Thyroid gland (tissue), 4 donors: ENCODE data around the gene VWA2. TPM values are rescaled to one million over a fixed set of nuclear protein-coding genes. Genes with fewer than 3 reads are reported as not detected.

Source experiments
- DNase-seq, 2 donors: peaks; one replicate each; pipeline ENCODE4 v3.0.0-alpha.2; 2019
- H3K27ac ChIP-seq, 3 donors: fragments of 200-600 bp; sonication (generic); 1 replicate in 2 of 3; 2 replicates in 1 of 3; pipeline ENCODE4 v1.5.1; 2016 to 2019; ENCODE audit warnings: mild to moderate bottlenecking in 1 of 3, moderate library complexity in 1 of 3
- H3K27me3 ChIP-seq: fragments of 200-600 bp; sonication (generic); one replicate; pipeline ENCODE4 v1.5.1; 2019
- H3K36me3 ChIP-seq, 2 donors: fragments of 200-600 bp; sonication (generic); one replicate each; pipeline ENCODE4 v1.5.1; 2016 to 2019
- H3K4me1 ChIP-seq, 2 donors: fragments of 200-600 bp; sonication (generic); one replicate each; pipeline ENCODE4 v1.5.1; 2017 to 2019
- H3K4me3 ChIP-seq, 3 donors: fragments of 200-600 bp; sonication (generic); replicated peaks in 1 of 3; 1 replicate in 2 of 3; 2 replicates in 1 of 3; pipeline ENCODE4 v1.5.1; 2016; ENCODE audit warnings: mild to moderate bottlenecking in 1 of 3
- H3K9me3 ChIP-seq: fragments of 200-600 bp; sonication (generic); one replicate; pipeline ENCODE4 v1.5.1; 2017
- CTCF ChIP-seq, 6 experiments: fragments of 200-600 bp in 3 of 6; fragments of 450-650 bp in 3 of 6; sonication (generic) in 3 of 6; IDR thresholded peaks; one replicate each; pipeline ENCODE4 v1.5.1; 2016 to 2019; ENCODE audit warnings: antibody characterized with exemption in 6 of 6, mild to moderate bottlenecking in 2 of 6, inconsistent platforms in 1 of 6, moderate library complexity in 1 of 6
- POLR2A ChIP-seq, 2 donors: fragments of 450-650 bp; IDR thresholded peaks; one replicate each; pipeline ENCODE4 v1.6.1; 2017; ENCODE audit warnings: antibody characterized with exemption in 2 of 2, mild to moderate bottlenecking in 2 of 2, moderate library complexity in 1 of 2
- WGBS, 2 donors: methylation state at CpG; one replicate each; pipeline ENCODE4 v1.1.5; 2017; 5-methylcytosine and 5-hydroxymethylcytosine counted together
- intact Hi-C: fragments of 100-400 bp; cut with DNase I; formaldehyde crosslinking; loops from one replicate; pipeline ENCODE4 v1.15.1; 2023
- total RNA-seq, 4 donors: library from RNA; depleted of rRNA; stranded (reverse); fragments of >200 nt; gene quantifications; one replicate each; pipeline ENCODE4 v1.2.3, GENCODE V29; 2016

The VWA2 gene
- total RNA-seq, 4 donors from 2014 or later = 0.13 to 0.22 TPM; not detected in 2

GRCh38 chr10:114327537-114328440 lies 88.7 kb downstream of the VWA2 start:
- Histone ChIP-seq H3K9me3 (no peaks in the 10 kb centered on the region), H3K27ac (peak overlapping the region in 1 of 3 donors; percentile 75), H3K36me3 (peaks cover 3 to 15% of the 10 kb centered on the region in 2 donors), H3K4me1 (peaks cover 39 to 53% of the 10 kb centered on the region in 2 donors), H3K4me3 (no peak overlapping the region), H3K27me3 (no peaks in the 10 kb centered on the region)
- TF ChIP-seq POLR2A (IDR thresholded peaks at IDR 0.05) = no peak
- TF ChIP-seq CTCF (IDR thresholded peaks at IDR 0.05) = no peak
- 81 to 87% methylated on average over 7 to 12 of the region's 15 CpGs for WGBS, 2 donors
- intact Hi-C loops = no loop called here
- DNase-seq = no peak

- intact Hi-C loops = no loop called here
These were observed 89.4 kb downstream of the VWA2 start for GRCh38 chr10:114328441-114328812.

GRCh38 chr10:114328874-114329273 lies 89.8 kb downstream of the VWA2 start:
- intact Hi-C loops = no loop called here
- peaks cover 39 to 56% of the 10 kb centered on the region in 2 donors for H3K4me1 ChIP-seq
- DNase-seq = peak; percentile 59 to 67
- H3K27me3 ChIP-seq = no peaks in the 10 kb centered on the region
- H3K27ac ChIP-seq = peak overlapping the region; percentile 21 to 75 (median 61)
- TF ChIP-seq POLR2A (IDR thresholded peaks at IDR 0.05) (no peak), CTCF (IDR thresholded peaks at IDR 0.05) (no peak)
- 70 to 80% methylated on average over 1 to 3 of the region's 6 CpGs for WGBS, 2 donors
- H3K36me3 ChIP-seq = peaks cover 3 to 13% of the 10 kb centered on the region in 2 donors
- H3K9me3 ChIP-seq = no peaks in the 10 kb centered on the region
- H3K4me3 ChIP-seq = no peak overlapping the region

More at GRCh38 chr10:114328441-114328812, 89.4 kb downstream of the VWA2 start:
- TF ChIP-seq CTCF (IDR thresholded peaks at IDR 0.05) = no peak
- TF ChIP-seq POLR2A (IDR thresholded peaks at IDR 0.05) = no peak
- Histone ChIP-seq H3K4me3 (no peak overlapping the region), H3K27me3 (no peaks in the 10 kb centered on the region), H3K27ac (peak overlapping the region; percentile 21 to 75 (median 61)), H3K9me3 (no peaks in the 10 kb centered on the region), H3K4me1 (peaks cover 41 to 56% of the 10 kb centered on the region in 2 donors), H3K36me3 (peaks cover 3 to 13% of the 10 kb centered on the region in 2 donors)
- 93 to 96% methylated on average over 3 to 5 of the region's 6 CpGs for WGBS, 2 donors
- no peak for DNase-seq

GRCh38 chr10:114329634-114330365 lies 90.7 kb downstream of the VWA2 start:
- Histone ChIP-seq H3K4me3 (no peak overlapping the region), H3K27me3 (no peaks in the 10 kb centered on the region), H3K4me1 (peaks cover 42 to 58% of the 10 kb centered on the region in 2 donors), H3K27ac (peak overlapping the region in 2 of 3 donors; percentile 21 to 75), H3K9me3 (no peaks in the 10 kb centered on the region), H3K36me3 (peaks cover 3 to 13% of the 10 kb centered on the region in 2 donors)
- no peak for DNase-seq
- no peak for TF ChIP-seq CTCF (IDR thresholded peaks at IDR 0.05)
- no peak for TF ChIP-seq POLR2A (IDR thresholded peaks at IDR 0.05)
- WGBS, 2 donors = 70 to 78% methylated on average over 8 to 10 of the region's 10 CpGs
- intact Hi-C loops = no loop called here
